Lung (tissue), 12 donors: ENCODE data around the gene VENTX. TPM values are rescaled to one million over a fixed set of nuclear protein-coding genes. Genes with fewer than 3 reads are reported as not detected.

Experiments used
- ATAC-seq: fragments of 200-7000 bp; cut with Tn5 transposase; one replicate; pipeline ENCODE4 v1.9.1; 2020; ENCODE audit warnings: moderate number of reproducible peaks; ENCODE audit not compliant: insufficient read depth, low FRiP score
- DNase-seq, 3 donors: peaks; one replicate each; pipeline ENCODE4 v3.0.0-alpha.2; 2013 to 2017
- H3K27ac ChIP-seq, 2 donors: one replicate each; pipeline ENCODE4 v1.5.1; 2013; ENCODE audit warnings: mild to moderate bottlenecking in 2 of 2, moderate library complexity in 2 of 2, control low read depth in 1 of 2, inconsistent platforms in 1 of 2, low read depth in 1 of 2, low read length in 1 of 2
- H3K27me3 ChIP-seq, 3 donors: one replicate each; pipeline ENCODE4 v1.5.1; 2013; ENCODE audit warnings: low read length in 2 of 3; ENCODE audit not compliant: control insufficient read depth in 3 of 3, insufficient read depth in 3 of 3
- H3K36me3 ChIP-seq, 4 donors: one replicate each; pipeline ENCODE4 v1.5.1; 2013; ENCODE audit warnings: low read length in 4 of 4, mild to moderate bottlenecking in 1 of 4, moderate library complexity in 1 of 4; ENCODE audit not compliant: control insufficient read depth in 4 of 4, insufficient read depth in 4 of 4
- H3K4me1 ChIP-seq, 5 donors: one replicate each; pipeline ENCODE4 v1.5.1; 2013; ENCODE audit warnings: low read length in 5 of 5, mild to moderate bottlenecking in 2 of 5, moderate library complexity in 1 of 5; ENCODE audit not compliant: control insufficient read depth in 5 of 5, insufficient read depth in 5 of 5
- H3K4me3 ChIP-seq: one replicate; pipeline ENCODE4 v1.5.1; 2013; ENCODE audit warnings: mild to moderate bottlenecking, control low read depth, moderate library complexity
- H3K9ac ChIP-seq, 2 donors: one replicate each; pipeline ENCODE4 v1.5.1; 2013; ENCODE audit warnings: low read length in 2 of 2, control low read depth in 1 of 2; ENCODE audit not compliant: insufficient read depth in 1 of 2
- H3K9me3 ChIP-seq, 4 donors: one replicate each; pipeline ENCODE4 v1.5.1; 2013; ENCODE audit warnings: low read length in 3 of 4, mild to moderate bottlenecking in 1 of 4, moderate library complexity in 1 of 4; ENCODE audit not compliant: control insufficient read depth in 4 of 4, insufficient read depth in 3 of 4
- CTCF ChIP-seq: IDR thresholded peaks from 2 replicates; pipeline ENCODE4 v1.5.1; 2012; ENCODE audit warnings: mild to moderate bottlenecking; ENCODE audit errors: control extremely low read depth, extremely low read depth
- WGBS, 2 donors: extraction: QIAGEN DNeasy Blood & Tissue Kit; methylation state at CpG; one replicate each; pipeline ENCODE4 v1.1.7; 2013; 5-methylcytosine and 5-hydroxymethylcytosine counted together
- polyA plus RNA-seq, 2 donors: library from polyadenylated mRNA; stranded (reverse); fragments of 200-250 nt; gene quantifications; one replicate each; pipeline ENCODE4 v1.2.1, GENCODE V29; 2013
- total RNA-seq, 2 donors: library from RNA; depleted of rRNA in 1 of 2; stranded (reverse); fragments of >200 nt in 1 of 2; gene quantifications; one replicate each; pipeline ENCODE4 v1.2.1, GENCODE V29; 2014 to 2021
- donor health status: control.
- donor health status: control.
- donor health status: Bipolar disorder and iron deficiency.
- donor health status: healthy.
- donor health status: DM: yes; HTN: yes; CAD: no.

Gene VENTX
- total and polyA plus RNA-seq, 4 donors = 0.46 to 4.0 (median 2.4) TPM

DNA sequence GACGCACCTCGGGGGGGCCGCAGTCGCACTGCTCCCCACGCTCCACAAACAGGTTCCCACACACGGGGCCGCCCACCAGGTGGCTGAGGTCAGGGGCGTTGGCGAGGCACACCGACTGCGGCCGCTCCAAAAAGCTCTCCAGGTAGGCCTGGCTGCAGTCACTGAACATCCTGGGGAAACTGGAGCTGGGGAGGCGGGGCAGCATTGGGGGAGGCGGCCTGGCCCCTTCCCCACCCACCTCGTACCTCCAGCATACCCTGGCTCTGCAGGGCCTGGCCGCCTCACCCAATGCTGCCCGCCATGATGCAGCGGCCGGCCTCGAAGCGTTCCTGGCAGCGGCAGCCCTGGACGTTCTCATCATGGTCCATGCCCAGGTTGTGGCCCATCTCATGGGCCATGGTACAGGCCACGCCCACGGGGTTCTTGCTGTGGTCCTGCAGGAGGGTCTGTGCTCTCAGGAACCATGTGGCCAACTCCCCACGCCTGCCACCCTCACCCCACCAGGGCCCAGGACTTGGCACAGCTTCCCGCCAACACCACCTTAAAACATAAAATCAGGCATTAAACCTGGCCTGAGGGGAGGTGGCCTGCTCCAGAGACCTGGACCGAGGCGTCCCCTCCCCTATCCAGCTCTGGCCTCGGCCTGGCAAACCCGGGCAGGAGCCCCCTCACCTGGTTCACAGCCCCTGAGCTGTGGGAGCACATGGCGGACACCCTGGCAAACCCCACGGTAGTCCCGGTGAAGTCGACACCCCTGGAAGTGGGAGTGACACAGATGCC, 34.1 kb downstream of the VENTX start:
- WGBS, 2 donors = 88 to 90% methylated on average over 35 of the region's 35 CpGs
- no peak for DNase-seq
- TF ChIP-seq CTCF = no peak
- H3K4me1 ChIP-seq = peaks cover 0 to 9% (median 0%) of the 10 kb centered on the region in 5 donors
- no peak for ATAC-seq
- H3K4me3 ChIP-seq = no peak overlapping the region
- peaks cover 0 to 27% (median 0%) of the 10 kb centered on the region in 4 donors for H3K36me3 ChIP-seq
- no peaks in the 10 kb centered on the region for H3K9me3 ChIP-seq
- H3K27ac ChIP-seq = no peak overlapping the region
- H3K27me3 ChIP-seq = no peaks in the 10 kb centered on the region
- H3K9ac ChIP-seq = no peak overlapping the region

GRCh38 chr10:133272301-133272963, 34.8 kb downstream of the VENTX start:
- H3K36me3 ChIP-seq = peaks cover 0 to 27% (median 0%) of the 10 kb centered on the region in 4 donors
- WGBS, 2 donors = 87 to 88% methylated on average over 24 to 29 of the region's 29 CpGs
- H3K4me3 ChIP-seq = no peak overlapping the region
- no peak overlapping the region for H3K27ac ChIP-seq
- H3K9me3 ChIP-seq = no peaks in the 10 kb centered on the region
- H3K4me1 ChIP-seq = peaks cover 0 to 11% (median 6%) of the 10 kb centered on the region in 5 donors
- no peak for ATAC-seq
- no peak overlapping the region for H3K9ac ChIP-seq
- H3K27me3 ChIP-seq = no peaks in the 10 kb centered on the region
- DNase-seq = no peak
- TF ChIP-seq CTCF = no peak

DNA sequence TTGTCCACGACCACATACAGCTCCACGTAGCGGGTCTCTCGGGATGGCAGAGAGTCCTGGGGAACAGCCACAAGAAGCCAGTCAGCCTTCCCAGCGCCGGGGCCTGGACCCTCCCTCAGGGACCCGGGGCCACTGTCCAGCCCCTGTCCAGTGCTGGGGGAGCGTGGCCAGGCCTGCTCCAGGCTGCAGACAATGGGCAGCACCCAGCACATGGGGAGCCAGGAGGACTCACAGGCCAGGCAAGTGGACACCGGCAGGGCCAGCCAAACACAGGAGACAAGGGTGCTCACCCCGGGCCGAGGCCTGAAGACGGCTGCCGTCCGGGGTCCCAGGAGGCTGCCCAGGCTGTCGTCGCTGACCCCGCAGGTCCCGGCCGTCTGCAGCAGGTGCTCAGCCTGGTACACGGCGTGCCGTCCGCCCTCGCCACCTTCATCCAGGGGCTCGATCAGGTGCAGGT, 35.3 kb downstream of the VENTX start:
- H3K27me3 ChIP-seq = no peaks in the 10 kb centered on the region
- WGBS, 2 donors = 93 to 97% methylated on average over 25 of the region's 25 CpGs
- no peak for TF ChIP-seq CTCF
- H3K36me3 ChIP-seq = peaks cover 0 to 27% (median 0%) of the 10 kb centered on the region in 4 donors
- H3K9ac ChIP-seq = no peak overlapping the region
- H3K4me1 ChIP-seq = peaks cover 0 to 11% (median 6%) of the 10 kb centered on the region in 5 donors
- H3K4me3 ChIP-seq = no peak overlapping the region
- ATAC-seq = no peak
- H3K9me3 ChIP-seq = no peaks in the 10 kb centered on the region
- DNase-seq = no peak
- no peak overlapping the region for H3K27ac ChIP-seq
